Measurements from ENCODE around the gene DOK3.
A peak's percentile ranks its signal among the peaks of the same experiment; 100 is the strongest.

Gene DOK3

GRCh38 chr5:177531209-177531940 is 21.7 kb upstream of the DOK3 start:
- no peak for DNase-seq

- no peak for DNase-seq
Observed at GRCh38 chr5:177530638-177531037, 21.0 kb upstream of the DOK3 start.

- DNase-seq: no peak
Observed at GRCh38 chr5:177529247-177530203, 19.9 kb upstream of the DOK3 start.

- no peak for DNase-seq
Observed at GRCh38 chr5:177528631-177529030, 19.0 kb upstream of the DOK3 start.

- DNase-seq: no peak
Observed at GRCh38 chr5:177527595-177527994, 18.0 kb upstream of the DOK3 start.

GRCh38 chr5:177526791-177527190 is 17.2 kb upstream of the DOK3 start:
- no peak for DNase-seq

GRCh38 chr5:177526191-177526590 is 16.6 kb upstream of the DOK3 start:
- DNase-seq: no peak

GRCh38 chr5:177524941-177525655 is 15.5 kb upstream of the DOK3 start:
- no peak for DNase-seq

GRCh38 chr5:177524539-177524900 is 14.9 kb upstream of the DOK3 start:
- DNase-seq: no peak

- no peak for DNase-seq
Observed at GRCh38 chr5:177523711-177524538, 14.3 kb upstream of the DOK3 start.

GRCh38 chr5:177520916-177521513 is 11.4 kb upstream of the DOK3 start:
- DNase-seq: no peak

- DNase-seq: no peak
Observed at GRCh38 chr5:177520271-177520670, 10.6 kb upstream of the DOK3 start.

GRCh38 chr5:177519463-177520235 is 10.0 kb upstream of the DOK3 start:
- no peak for DNase-seq

- DNase-seq: peak; percentile 88
Observed at GRCh38 chr5:177516601-177517568, 7.3 kb upstream of the DOK3 start, which contains the start of gene DDX41. TSS of gene DDX41 (minus strand) at chr5:177516961. CDS start at chr5:177516945, 16 bp downstream.

GRCh38 chr5:177515580-177515979 is 6.0 kb upstream of the DOK3 start:
- no peak for DNase-seq

- DNase-seq: no peak
Observed at GRCh38 chr5:177514541-177514940, 4.9 kb upstream of the DOK3 start.

GRCh38 chr5:177513500-177513899 is 3.9 kb upstream of the DOK3 start:
- no peak for DNase-seq

- no peak for DNase-seq
Observed at GRCh38 chr5:177512736-177513380, 3.2 kb upstream of the DOK3 start.

All from NCI-H1105 (cell line).